Mesenchymal stem cell (in vitro differentiated cells and primary cell): ENCODE results near the gene INPP5D.
"Not testable (repeated sequence)": the region's sequence is repeated elsewhere in the genome, so short reads cannot be mapped to it uniquely, and the experiment has no call there.

Source experiments
- DNase-seq: peaks from one replicate; pipeline ENCODE4 v3.0.0-alpha.2; 2013
- H2AFZ ChIP-seq: one replicate; pipeline ENCODE4 v1.6.1; 2013; ENCODE audit warnings: low read depth, mild to moderate bottlenecking, control low read depth, inconsistent platforms, low read length, moderate library complexity
- H2AK5ac ChIP-seq: 2 replicates; pipeline ENCODE4 v1.6.1; 2013; ENCODE audit warnings: low read length, moderate library complexity, mild to moderate bottlenecking, inconsistent platforms; ENCODE audit not compliant: severe bottlenecking
- H2BK120ac ChIP-seq: one replicate; pipeline ENCODE4 v1.6.1; 2013; ENCODE audit warnings: low read depth, mild to moderate bottlenecking, inconsistent platforms, low read length, moderate library complexity
- H2BK12ac ChIP-seq, 2 experiments: one replicate each; pipeline ENCODE4 v1.6.1; 2013; ENCODE audit warnings: inconsistent platforms in 2 of 2, low read length in 2 of 2, mild to moderate bottlenecking in 2 of 2, moderate library complexity in 2 of 2, control low read depth in 1 of 2
- H2BK15ac ChIP-seq: one replicate; pipeline ENCODE4 v1.6.1; 2013; ENCODE audit warnings: mild to moderate bottlenecking, low read depth, inconsistent platforms; ENCODE audit not compliant: poor library complexity, severe bottlenecking
- H2BK5ac ChIP-seq: 2 replicates; pipeline ENCODE4 v1.6.1; 2013; ENCODE audit warnings: low read depth, mild to moderate bottlenecking, low read length, control low read depth, inconsistent platforms; ENCODE audit not compliant: poor library complexity, severe bottlenecking
- H3K14ac ChIP-seq, 2 experiments: one replicate each; pipeline ENCODE4 v1.6.1; 2013; ENCODE audit warnings: inconsistent platforms in 2 of 2, low read length in 2 of 2, control low read depth in 1 of 2, mild to moderate bottlenecking in 1 of 2, moderate library complexity in 1 of 2
- H3K18ac ChIP-seq, 2 experiments: one replicate each; pipeline ENCODE4 v1.6.1; 2013; ENCODE audit warnings: inconsistent platforms in 2 of 2, low read length in 2 of 2, control low read depth in 1 of 2, low read depth in 1 of 2, mild to moderate bottlenecking in 1 of 2
- H3K23ac ChIP-seq, 2 experiments: one replicate each; pipeline ENCODE4 v1.6.1; 2013; ENCODE audit warnings: inconsistent platforms in 2 of 2, low read length in 2 of 2, mild to moderate bottlenecking in 2 of 2, moderate library complexity in 2 of 2, control low read depth in 1 of 2
- H3K27ac ChIP-seq: 2 replicates; pipeline ENCODE4 v1.5.1; 2013; ENCODE audit warnings: mild to moderate bottlenecking, moderate library complexity, low read length, control low read depth, inconsistent platforms; ENCODE audit not compliant: poor library complexity, severe bottlenecking
- H3K27me3 ChIP-seq, 2 experiments: 2 replicates each; pipeline versions ENCODE4 v1.6.1 to v1.7.0; 2013; ENCODE audit warnings: low read length in 2 of 2, mild to moderate bottlenecking in 2 of 2, moderate library complexity in 2 of 2, control low read depth in 1 of 2, inconsistent platforms in 1 of 2; ENCODE audit not compliant: control insufficient read depth in 1 of 2, insufficient read depth in 1 of 2
- H3K36me3 ChIP-seq, 2 experiments: 2 replicates each; pipeline versions ENCODE4 v1.6.1 to v1.7.0; 2013; ENCODE audit warnings: low read length in 2 of 2, control low read depth in 1 of 2, inconsistent platforms in 1 of 2, low read depth in 1 of 2, mild to moderate bottlenecking in 1 of 2; ENCODE audit not compliant: insufficient read depth in 2 of 2, control insufficient read depth in 1 of 2
- H3K4ac ChIP-seq, 2 experiments: one replicate each; pipeline ENCODE4 v1.6.1; 2013; ENCODE audit warnings: inconsistent platforms in 2 of 2, low read length in 2 of 2, mild to moderate bottlenecking in 2 of 2, moderate library complexity in 2 of 2, control low read depth in 1 of 2, low read depth in 1 of 2
- H3K4me1 ChIP-seq: 2 replicates; pipeline ENCODE4 v1.6.1; 2013; ENCODE audit warnings: low read depth, low read length, control low read depth; ENCODE audit not compliant: control insufficient read depth, insufficient read depth
- H3K4me2 ChIP-seq: 2 replicates; pipeline ENCODE4 v1.6.1; 2013; ENCODE audit warnings: low read length, mild to moderate bottlenecking, inconsistent platforms; ENCODE audit not compliant: poor library complexity, severe bottlenecking
- H3K4me3 ChIP-seq, 2 experiments: 2 replicates each; pipeline versions ENCODE4 v1.5.1 to v1.7.0; 2013; ENCODE audit warnings: low read length in 2 of 2, mild to moderate bottlenecking in 2 of 2, control low read depth in 1 of 2, low read depth in 1 of 2; ENCODE audit not compliant: insufficient read depth in 1 of 2
- H3K79me1 ChIP-seq: replicated peaks from 2 replicates; pipeline ENCODE4 v1.6.1; 2013; ENCODE audit warnings: mild to moderate bottlenecking, control low read depth, low read length, inconsistent platforms; ENCODE audit not compliant: poor library complexity, severe bottlenecking
- H3K9ac ChIP-seq: 2 replicates; pipeline ENCODE4 v1.7.0; 2013; ENCODE audit warnings: mild to moderate bottlenecking, low read length, moderate library complexity
- H3K9me3 ChIP-seq: 2 replicates; pipeline ENCODE4 v1.7.0; 2013; ENCODE audit warnings: mild to moderate bottlenecking, low read length; ENCODE audit not compliant: control insufficient read depth
- H4K8ac ChIP-seq: one replicate; pipeline ENCODE4 v1.6.1; 2013; ENCODE audit warnings: inconsistent platforms, mild to moderate bottlenecking, low read length, moderate library complexity
- H4K91ac ChIP-seq: one replicate; pipeline ENCODE4 v1.6.1; 2013; ENCODE audit warnings: mild to moderate bottlenecking, low read length, inconsistent platforms
- whole genome bisulfite sequencing: methylation state at CpG from one replicate; pipeline ENCODE4 v1.1.7; 2013; ENCODE audit warnings: mixed read lengths; 5-methylcytosine and 5-hydroxymethylcytosine counted together

The INPP5D gene

DNA sequence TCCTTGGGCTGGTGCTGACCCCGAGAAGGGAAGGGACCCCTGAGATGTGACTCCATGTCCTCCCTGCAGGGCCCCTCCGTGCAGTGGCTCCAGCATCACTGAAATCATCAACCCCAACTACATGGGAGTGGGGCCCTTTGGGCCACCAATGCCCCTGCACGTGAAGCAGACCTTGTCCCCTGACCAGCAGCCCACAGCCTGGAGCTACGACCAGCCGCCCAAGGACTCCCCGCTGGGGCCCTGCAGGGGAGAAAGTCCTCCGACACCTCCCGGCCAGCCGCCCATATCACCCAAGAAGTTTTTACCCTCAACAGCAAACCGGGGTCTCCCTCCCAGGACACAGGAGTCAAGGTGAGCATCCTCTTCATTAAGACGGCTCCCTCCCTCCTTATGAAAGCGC, 137.9 kb downstream of the INPP5D start:
- WGBS = 84% methylated on average over 12 of the region's 12 CpGs
- Histone ChIP-seq H3K4me3 (no peak overlapping the region), H2BK15ac (no peak overlapping the region), H3K4ac (no peak overlapping the region), H3K79me1 (no peaks in the 10 kb centered on the region), H3K18ac (no peak overlapping the region), H3K14ac (no peak overlapping the region), H2AFZ (no peak overlapping the region), H3K36me3 (no peaks in the 10 kb centered on the region), H4K91ac (no peak overlapping the region), H2BK12ac (no peak overlapping the region), H2BK120ac (no peak overlapping the region), H2BK5ac (no peak overlapping the region), H3K4me2 (no peak overlapping the region), H3K4me1 (no peaks in the 10 kb centered on the region), H3K9ac (no peak overlapping the region), H4K8ac (no peak overlapping the region), H3K27ac (no peak overlapping the region), H3K9me3 (peaks cover 8% of the 10 kb centered on the region), H3K23ac (no peak overlapping the region), H2AK5ac (no peak overlapping the region), H3K27me3 (peaks cover 5 to 42% of the 10 kb centered on the region in 2 experiments)
- DNase-seq = no peak

DNA sequence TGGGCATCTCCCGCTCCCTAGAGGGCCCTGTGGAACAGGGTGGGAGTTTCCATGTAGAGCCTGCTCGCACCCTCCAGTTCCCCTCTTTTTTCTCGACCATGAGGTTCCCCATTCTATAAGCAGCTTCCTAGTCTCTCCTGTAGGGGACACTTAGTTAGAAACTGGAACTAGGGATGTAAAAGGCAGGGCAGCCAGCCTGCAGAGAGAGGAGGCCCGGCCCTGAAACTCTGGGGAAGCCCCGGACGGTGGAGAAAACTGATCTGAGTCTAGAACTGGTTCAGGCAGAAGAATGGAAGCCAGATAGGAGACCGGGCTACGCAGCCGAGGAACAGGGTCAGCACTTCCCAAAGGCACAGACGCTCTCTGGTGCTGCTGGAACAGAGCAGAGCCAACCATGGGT, 139.7 kb downstream of the INPP5D start:
- Histone ChIP-seq H4K8ac (no peak overlapping the region), H3K79me1 (no peaks in the 10 kb centered on the region), H3K27me3 (peaks cover 6 to 50% of the 10 kb centered on the region in 2 experiments), H3K9me3 (peaks cover 17% of the 10 kb centered on the region), H3K4ac (no peak overlapping the region), H3K4me1 (no peaks in the 10 kb centered on the region), H2BK12ac (no peak overlapping the region), H4K91ac (no peak overlapping the region), H3K4me3 (no peak overlapping the region), H3K27ac (no peak overlapping the region), H2AK5ac (no peak overlapping the region), H2AFZ (no peak overlapping the region), H3K23ac (no peak overlapping the region), H2BK5ac (no peak overlapping the region), H2BK15ac (no peak overlapping the region), H3K9ac (no peak overlapping the region), H3K14ac (no peak overlapping the region), H3K18ac (no peak overlapping the region), H3K4me2 (no peak overlapping the region), H3K36me3 (no peaks in the 10 kb centered on the region), H2BK120ac (no peak overlapping the region)
- 86% methylated on average over 8 of the region's 10 CpGs for whole genome bisulfite sequencing
- no peak for DNase-seq

GRCh38 chr2:233200790-233201189, 140.6 kb downstream of the INPP5D start:
- H3K4me1 ChIP-seq, H4K8ac ChIP-seq, DNase-seq, H2AFZ ChIP-seq, H3K14ac ChIP-seq, H3K18ac ChIP-seq, H3K9ac ChIP-seq, H2BK5ac ChIP-seq, H2BK15ac ChIP-seq, H2BK12ac ChIP-seq, H4K91ac ChIP-seq, H3K27ac ChIP-seq, H3K4me2 ChIP-seq, H3K4me3 ChIP-seq, H3K23ac ChIP-seq, H2BK120ac ChIP-seq, H3K36me3 ChIP-seq, H2AK5ac ChIP-seq, H3K79me1 ChIP-seq, H3K4ac ChIP-seq: not testable (repeated sequence)
- 89% methylated on average over 5 of the region's 5 CpGs for WGBS
- H3K9me3 ChIP-seq = peaks cover 17% of the 10 kb centered on the region
- H3K27me3 ChIP-seq = peaks cover 6 to 50% of the 10 kb centered on the region in 2 experiments

GRCh38 chr2:233201258-233202013, 141.3 kb downstream of the INPP5D start:
- Histone ChIP-seq H3K9ac (no peak overlapping the region), H3K23ac (no peak overlapping the region), H2BK12ac (no peak overlapping the region), H3K36me3 (no peaks in the 10 kb centered on the region), H3K4me2 (no peak overlapping the region), H3K79me1 (no peaks in the 10 kb centered on the region), H3K18ac (no peak overlapping the region), H2AK5ac (no peak overlapping the region), H3K27ac (no peak overlapping the region), H4K8ac (no peak overlapping the region), H3K27me3 (peaks cover 6 to 49% of the 10 kb centered on the region in 2 experiments), H3K4ac (no peak overlapping the region), H2AFZ (no peak overlapping the region), H3K4me1 (no peaks in the 10 kb centered on the region), H3K14ac (no peak overlapping the region), H3K4me3 (no peak overlapping the region), H2BK120ac (no peak overlapping the region), H3K9me3 (peaks cover 17% of the 10 kb centered on the region), H2BK15ac (no peak overlapping the region), H4K91ac (no peak overlapping the region), H2BK5ac (no peak overlapping the region)
- 78% methylated on average over 13 of the region's 15 CpGs for WGBS
- no peak for DNase-seq
